ENCODE data around the gene STX1B. TPM values are rescaled to one million over a fixed set of nuclear protein-coding genes. Genes with fewer than 3 reads are reported as not detected.

STX1B gene
- total and polyA plus RNA-seq, 2 of the 8 experiments (the other 6 are each of a cell fraction or from before 2014, with no cell fraction given): 8.9 to 20.2 TPM

- TF ChIP-seq FOSL1 (IDR thresholded peaks at IDR 0.05; ENCODE audit: insufficient read depth, low read depth, low read length): no peak
- TF ChIP-seq CTCF (IDR thresholded peaks at IDR 0.05; ENCODE audit: control extremely low read depth in 1 of 3, insufficient read depth in 1 of 3, low read depth in 1 of 3, low read length in 3 of 3): no peak
- TF ChIP-seq ATF2 (IDR thresholded peaks at IDR 0.05; ENCODE audit: low read length): no peak
- TF ChIP-seq ASH2L (IDR thresholded peaks at IDR 0.05; ENCODE audit: low read length): no peak
- no peak for TF ChIP-seq PHF8 (conservative IDR thresholded peaks at IDR 0.05; ENCODE audit: low read depth, low read length)
These were observed 18.1 kb downstream of the STX1B start (continued) for GRCh38 chr16:30992276-30992780.
